GM12891 (cell line): ENCODE data around the gene NBPF15.
"Not testable (repeated sequence)": the region's sequence is repeated elsewhere in the genome, so short reads cannot be mapped to it uniquely, and the experiment has no call there.

Experiments
- PAX5 ChIP-seq: IDR thresholded peaks from 2 replicates; pipeline ENCODE4 v1.6.1; 2011; ENCODE audit warnings: low read length, moderate library complexity, mild to moderate bottlenecking; ENCODE audit not compliant: insufficient read depth, severe bottlenecking
- POLR2A ChIP-seq: IDR thresholded peaks from 2 replicates; pipeline ENCODE4 v1.6.1; 2011; ENCODE audit warnings: low read depth, low read length, control low read depth
- POLR2AphosphoS5 ChIP-seq: IDR thresholded peaks from 2 replicates; pipeline ENCODE4 v1.6.1; 2011; ENCODE audit warnings: low read depth, low read length, control low read depth
- POU2F2 ChIP-seq: IDR thresholded peaks from 2 replicates; pipeline ENCODE4 v1.6.1; 2011; ENCODE audit warnings: low read depth, mild to moderate bottlenecking, control low read depth, low read length, moderate library complexity
- SPI1 ChIP-seq: IDR thresholded peaks from 2 replicates; pipeline ENCODE4 v1.6.1; 2011; ENCODE audit warnings: low read depth, low read length, control low read depth
- TAF1 ChIP-seq: IDR thresholded peaks from 2 replicates; pipeline ENCODE4 v1.6.1; 2011; ENCODE audit warnings: low read depth, low read length, control low read depth

DNA sequence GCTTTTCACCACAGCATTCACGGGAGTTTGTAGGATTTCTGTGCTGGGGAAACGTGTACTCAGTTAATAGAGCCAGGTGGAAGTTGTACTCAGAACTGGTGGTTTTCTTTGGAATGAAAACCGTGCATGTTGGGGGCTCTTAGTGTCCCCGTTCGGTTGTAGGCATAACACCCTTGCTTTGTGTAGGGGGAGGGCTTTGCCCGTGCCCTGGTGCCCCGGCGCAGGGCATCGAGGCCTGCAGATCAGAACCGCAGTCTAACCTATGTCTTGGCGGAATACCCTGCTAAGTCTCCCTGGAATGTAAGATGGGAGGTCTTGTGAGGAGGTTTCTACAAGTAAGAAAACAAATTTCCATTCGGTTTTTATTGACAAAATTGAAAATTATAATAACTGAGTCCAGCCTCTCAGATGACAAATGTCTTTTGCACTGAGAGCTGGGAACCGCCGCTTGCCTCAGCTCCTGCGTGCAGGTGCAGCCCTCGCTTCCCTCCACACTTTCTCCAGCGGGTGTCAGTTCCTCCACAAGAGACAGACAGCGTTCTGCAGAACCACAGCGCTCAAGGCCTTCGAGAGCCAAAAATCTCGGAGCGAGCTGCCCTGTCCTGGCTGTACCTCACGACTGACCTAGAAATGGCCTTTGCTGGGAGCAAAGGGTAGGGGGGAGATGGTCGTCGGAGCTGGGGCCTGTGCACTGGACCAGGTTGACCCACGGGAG lies 47.9 kb downstream of the NBPF15 start:
- TF ChIP-seq POU2F2, POLR2A, POLR2AphosphoS5, SPI1, TAF1, PAX5: not testable (repeated sequence)
